NCI-H2107 treated with DMSO at 0.1 percent for 48 hours (cell line): Measurements from ENCODE around the gene RAB28.
A peak's percentile ranks its signal among the peaks of the same experiment; 100 is the strongest.

Experiments
- DNase-seq: peaks from one replicate; lab custom pipeline; 2025; ENCODE audit not compliant: unreplicated experiment; lab: John Stamatoyannopoulos, UW

The RAB28 gene

GRCh38 chr4:13511101-13511500 lies 27.0 kb upstream of the RAB28 start:
- no peak for DNase-seq

- DNase-seq = no peak
Measured at GRCh38 chr4:13509442-13509841, 25.3 kb upstream of the RAB28 start.

- DNase-seq = no peak
Measured at GRCh38 chr4:13504374-13504773, 20.2 kb upstream of the RAB28 start.

GRCh38 chr4:13498469-13498868 lies 14.3 kb upstream of the RAB28 start:
- no peak for DNase-seq

- DNase-seq = no peak
Measured at GRCh38 chr4:13496605-13497004, 12.5 kb upstream of the RAB28 start.

- no peak for DNase-seq
Measured at GRCh38 chr4:13495753-13496152, 11.6 kb upstream of the RAB28 start.

- DNase-seq = no peak
Measured at GRCh38 chr4:13493793-13494192, 9.7 kb upstream of the RAB28 start.

GRCh38 chr4:13492747-13493146 lies 8.6 kb upstream of the RAB28 start:
- DNase-seq = no peak

- no peak for DNase-seq
Measured at GRCh38 chr4:13484749-13485221, 645 bp upstream of the RAB28 start.

- no peak for DNase-seq
Measured at GRCh38 chr4:13483768-13484121, 395 bp downstream of the RAB28 start.

GRCh38 chr4:13483136-13483767 lies 888 bp downstream of the RAB28 start:
- peak; percentile 4 for DNase-seq

- DNase-seq = no peak
Measured at GRCh38 chr4:13481569-13481968, 2.6 kb downstream of the RAB28 start.

GRCh38 chr4:13478707-13479106 lies 5.4 kb downstream of the RAB28 start:
- DNase-seq = no peak

GRCh38 chr4:13478131-13478530 lies 6.0 kb downstream of the RAB28 start:
- DNase-seq = no peak

- DNase-seq = no peak
Measured at GRCh38 chr4:13476915-13477314, 7.2 kb downstream of the RAB28 start.

GRCh38 chr4:13476152-13476551 lies 8.0 kb downstream of the RAB28 start:
- no peak for DNase-seq

GRCh38 chr4:13471400-13471799 lies 12.7 kb downstream of the RAB28 start:
- DNase-seq = no peak

GRCh38 chr4:13470379-13470778 lies 13.8 kb downstream of the RAB28 start:
- no peak for DNase-seq

- DNase-seq = no peak
Measured at GRCh38 chr4:13464973-13465372, 19.2 kb downstream of the RAB28 start.

- no peak for DNase-seq
Measured at GRCh38 chr4:13464543-13464942, 19.6 kb downstream of the RAB28 start.

GRCh38 chr4:13461191-13461905 lies 22.8 kb downstream of the RAB28 start:
- DNase-seq = no peak

GRCh38 chr4:13455411-13455810 lies 28.7 kb downstream of the RAB28 start:
- DNase-seq = no peak

GRCh38 chr4:13454786-13455185 lies 29.4 kb downstream of the RAB28 start:
- DNase-seq = no peak
